HEK293 (cell line): ENCODE measurements around the gene ARSH.

Source experiments
- CTCF ChIA-PET: fragments of 350-600 bp; formaldehyde crosslinking; extraction: SDS; loops from one replicate; lab custom pipeline; 2021; ENCODE audit warnings: antibody characterized with exemption; lab: Yijun Ruan, JAX
- POLR2A ChIA-PET: fragments of 300-600 bp; formaldehyde crosslinking; extraction: SDS; loops from one replicate; lab custom pipeline; 2020; ENCODE audit warnings: antibody characterized with exemption, inconsistent platforms; lab: Yijun Ruan, JAX
- H3K27ac ChIP-seq: fragments of 200-500 bp; sonication (Bioruptor generic); 2 replicates; pipeline ENCODE4 v1.5.1; 2014; ENCODE audit warnings: low read depth, low read length, control low read depth, inconsistent platforms; ENCODE audit errors: extremely low read depth
- H3K36me3 ChIP-seq, 2 experiments: fragments of 200-500 bp in 1 of 2; sonication (Bioruptor generic) in 1 of 2; 1 replicate in 1 of 2; 2 replicates in 1 of 2; pipeline ENCODE4 v1.5.1; 2014 to 2017; ENCODE audit warnings: inconsistent platforms in 2 of 2, low read length in 2 of 2; ENCODE audit not compliant: control insufficient read depth in 2 of 2, insufficient read depth in 1 of 2
- H3K4me1 ChIP-seq: fragments of 200-500 bp; sonication (Bioruptor generic); 2 replicates; pipeline ENCODE4 v1.5.1; 2014; ENCODE audit warnings: mild to moderate bottlenecking, low read length, inconsistent platforms; ENCODE audit not compliant: control insufficient read depth, insufficient read depth
- H3K4me3 ChIP-seq: 2 replicates; pipeline ENCODE4 v1.5.1; 2011; ENCODE audit warnings: low read depth, mild to moderate bottlenecking, control low read depth, low read length, moderate library complexity
- H3K9me3 ChIP-seq: fragments of 200-500 bp; sonication (Bioruptor generic); 2 replicates; pipeline ENCODE4 v1.5.1; 2014; ENCODE audit warnings: low read depth, low read length, inconsistent platforms; ENCODE audit not compliant: control insufficient read depth, insufficient read depth
- EGR2 ChIP-seq: fragments of 450-650 bp; formaldehyde crosslinking; IDR thresholded peaks from 2 replicates; pipeline ENCODE4 v1.5.1; 2016; ENCODE audit warnings: low read depth, missing biosample characterization, missing genetic modification characterization
- GLIS2 ChIP-seq: fragments of 450-650 bp; formaldehyde crosslinking; IDR thresholded peaks from 2 replicates; pipeline ENCODE4 v1.5.1; 2016; ENCODE audit warnings: missing biosample characterization, missing genetic modification characterization
- IKZF3 ChIP-seq: fragments of 450-650 bp; IDR thresholded peaks from 2 replicates; pipeline ENCODE4 v1.5.0; 2018; ENCODE audit warnings: missing biosample characterization, mild to moderate bottlenecking, missing genetic modification characterization, moderate library complexity
- SP3 ChIP-seq: fragments of 450-650 bp; formaldehyde crosslinking; IDR thresholded peaks from 2 replicates; pipeline ENCODE4 v1.5.1; 2016; ENCODE audit warnings: missing biosample characterization, missing genetic modification characterization
- TCF7L2 ChIP-seq: IDR thresholded peaks from 2 replicates; pipeline ENCODE4 v1.6.1; 2011; ENCODE audit warnings: low read depth, mild to moderate bottlenecking, inconsistent platforms, low read length, moderate library complexity, borderline replicate concordance
- ZBTB11 ChIP-seq: fragments of 450-650 bp; formaldehyde crosslinking; conservative IDR thresholded peaks from 2 replicates; pipeline ENCODE4 v1.5.1; 2016; ENCODE audit warnings: low read depth, missing biosample characterization, missing genetic modification characterization
- ZBTB44 ChIP-seq: fragments of 450-650 bp; IDR thresholded peaks from 2 replicates; pipeline ENCODE4 v1.5.1; 2018; ENCODE audit warnings: missing biosample characterization, mild to moderate bottlenecking, missing genetic modification characterization
- ZEB2 ChIP-seq: fragments of 450-650 bp; formaldehyde crosslinking; IDR thresholded peaks from 2 replicates; pipeline ENCODE4 v1.5.1; 2016; ENCODE audit warnings: missing biosample characterization, missing genetic modification characterization
- ZNF10 ChIP-seq: fragments of 450-650 bp; formaldehyde crosslinking; IDR thresholded peaks from 2 replicates; pipeline ENCODE4 v1.5.1; 2017; ENCODE audit warnings: missing biosample characterization, missing genetic modification characterization
- ZNF146 ChIP-seq: fragments of 450-650 bp; formaldehyde crosslinking; IDR thresholded peaks from 2 replicates; pipeline ENCODE4 v1.5.1; 2016; ENCODE audit warnings: missing biosample characterization, missing genetic modification characterization
- ZNF19 ChIP-seq: fragments of 450-650 bp; formaldehyde crosslinking; IDR thresholded peaks from 2 replicates; pipeline ENCODE4; 2016; ENCODE audit warnings: missing biosample characterization, missing genetic modification characterization, low read depth
- ZNF24 ChIP-seq: fragments of 450-650 bp; formaldehyde crosslinking; IDR thresholded peaks from 2 replicates; pipeline ENCODE4 v1.5.1; 2016; ENCODE audit warnings: missing biosample characterization, missing genetic modification characterization
- ZNF311 ChIP-seq: fragments of 450-650 bp; formaldehyde crosslinking; IDR thresholded peaks from 2 replicates; pipeline ENCODE4 v1.5.1; 2017; ENCODE audit warnings: missing biosample characterization, missing genetic modification characterization, borderline replicate concordance
- ZNF610 ChIP-seq: fragments of 450-650 bp; formaldehyde crosslinking; IDR thresholded peaks from 2 replicates; pipeline ENCODE4 v1.5.1; 2016; ENCODE audit warnings: missing biosample characterization, missing genetic modification characterization, borderline replicate concordance
- ZNF623 ChIP-seq: fragments of 450-650 bp; formaldehyde crosslinking; IDR thresholded peaks from 2 replicates; pipeline ENCODE4 v1.5.1; 2016; ENCODE audit warnings: missing biosample characterization, missing genetic modification characterization
- ZNF639 ChIP-seq: fragments of 450-650 bp; formaldehyde crosslinking; IDR thresholded peaks from 2 replicates; pipeline ENCODE4 v1.5.1; 2016; ENCODE audit warnings: missing biosample characterization, missing genetic modification characterization
- ZNF670 ChIP-seq: fragments of 450-650 bp; formaldehyde crosslinking; IDR thresholded peaks from 2 replicates; pipeline ENCODE4 v1.5.1; 2016; ENCODE audit warnings: missing biosample characterization, missing genetic modification characterization, low read depth
- ZNF843 ChIP-seq: fragments of 450-650 bp; formaldehyde crosslinking; IDR thresholded peaks from 2 replicates; pipeline ENCODE4 v1.5.1; 2016; ENCODE audit warnings: missing biosample characterization, missing genetic modification characterization
- TF ChIP-seq, protein P1 (sequence below): fragments of 450-650 bp; formaldehyde crosslinking; IDR thresholded peaks from 2 replicates; pipeline ENCODE4 v1.5.1; 2016; ENCODE audit warnings: missing biosample characterization, missing genetic modification characterization, borderline replicate concordance

ARSH gene

GRCh38 chrX:3037218-3037617 lies 30.9 kb downstream of the ARSH start (continued):
- TF ChIP-seq ZBTB11 (tag by site-specific recombination): no peak
- TF ChIP-seq IKZF3 (tag by site-specific recombination): no peak
- TF ChIP-seq ZNF19: no peak
- TF ChIP-seq TCF7L2: no peak
- no peak for TF ChIP-seq SP3

DNA sequence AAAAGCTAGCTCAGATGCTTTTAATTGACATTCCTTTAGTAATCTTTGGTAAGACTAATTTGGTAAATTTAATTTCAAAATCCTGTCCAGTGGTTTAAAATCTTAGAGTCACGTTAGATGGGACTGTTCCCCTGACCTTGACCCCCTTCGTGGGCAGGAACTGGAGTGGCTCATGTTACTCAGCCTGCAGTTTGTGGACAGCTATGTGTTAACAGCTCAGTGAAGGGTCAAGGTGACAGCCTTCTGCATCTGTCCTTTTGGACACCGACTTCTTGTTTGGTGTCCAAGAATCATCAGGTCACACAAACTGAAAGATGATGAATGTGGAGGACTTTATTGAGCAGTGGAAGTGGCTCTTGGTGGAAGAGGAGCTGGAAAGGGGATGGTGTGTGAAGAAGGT lies 37.9 kb downstream of the ARSH start:
- TF ChIP-seq EGR2 (no peak), GLIS2 (tag by site-specific recombination) (no peak)
- POLR2A ChIA-PET: interaction anchor here (0.6 kb wide), 1 partner anchor 195 kb away, joined by 3 read pairs; no protein-coding TSS in a partner anchor
- Histone ChIP-seq H3K27ac (no peak overlapping the region), H3K4me3 (no peak overlapping the region), H3K9me3 (no peaks in the 10 kb centered on the region), H3K36me3 (no peaks in the 10 kb centered on the region), H3K4me1 (no peaks in the 10 kb centered on the region)
- CTCF ChIA-PET: no interaction called here

- Histone ChIP-seq H3K9me3 (no peaks in the 10 kb centered on the region), H3K4me1 (no peaks in the 10 kb centered on the region), H3K4me3 (no peak overlapping the region)
- POLR2A ChIA-PET: interaction anchor here (0.6 kb wide), 1 partner anchor 195 kb away, joined by 3 read pairs; no protein-coding TSS in a partner anchor
- TF ChIP-seq ZNF670 (tag by site-specific recombination): no peak
- TF ChIP-seq ZNF19: no peak
- TF ChIP-seq ZNF146 (tag by site-specific recombination): no peak
- no peak for TF ChIP-seq ZNF24 (tag by site-specific recombination)
- no peak for TF ChIP-seq ZEB2 (tag by site-specific recombination)
- TF ChIP-seq ZNF610 (tag by site-specific recombination): no peak
- TF ChIP-seq ZNF623 (tag by site-specific recombination): no peak
- TF ChIP-seq ZBTB44 (tag by site-specific recombination): no peak
- TF ChIP-seq, protein P1, sequence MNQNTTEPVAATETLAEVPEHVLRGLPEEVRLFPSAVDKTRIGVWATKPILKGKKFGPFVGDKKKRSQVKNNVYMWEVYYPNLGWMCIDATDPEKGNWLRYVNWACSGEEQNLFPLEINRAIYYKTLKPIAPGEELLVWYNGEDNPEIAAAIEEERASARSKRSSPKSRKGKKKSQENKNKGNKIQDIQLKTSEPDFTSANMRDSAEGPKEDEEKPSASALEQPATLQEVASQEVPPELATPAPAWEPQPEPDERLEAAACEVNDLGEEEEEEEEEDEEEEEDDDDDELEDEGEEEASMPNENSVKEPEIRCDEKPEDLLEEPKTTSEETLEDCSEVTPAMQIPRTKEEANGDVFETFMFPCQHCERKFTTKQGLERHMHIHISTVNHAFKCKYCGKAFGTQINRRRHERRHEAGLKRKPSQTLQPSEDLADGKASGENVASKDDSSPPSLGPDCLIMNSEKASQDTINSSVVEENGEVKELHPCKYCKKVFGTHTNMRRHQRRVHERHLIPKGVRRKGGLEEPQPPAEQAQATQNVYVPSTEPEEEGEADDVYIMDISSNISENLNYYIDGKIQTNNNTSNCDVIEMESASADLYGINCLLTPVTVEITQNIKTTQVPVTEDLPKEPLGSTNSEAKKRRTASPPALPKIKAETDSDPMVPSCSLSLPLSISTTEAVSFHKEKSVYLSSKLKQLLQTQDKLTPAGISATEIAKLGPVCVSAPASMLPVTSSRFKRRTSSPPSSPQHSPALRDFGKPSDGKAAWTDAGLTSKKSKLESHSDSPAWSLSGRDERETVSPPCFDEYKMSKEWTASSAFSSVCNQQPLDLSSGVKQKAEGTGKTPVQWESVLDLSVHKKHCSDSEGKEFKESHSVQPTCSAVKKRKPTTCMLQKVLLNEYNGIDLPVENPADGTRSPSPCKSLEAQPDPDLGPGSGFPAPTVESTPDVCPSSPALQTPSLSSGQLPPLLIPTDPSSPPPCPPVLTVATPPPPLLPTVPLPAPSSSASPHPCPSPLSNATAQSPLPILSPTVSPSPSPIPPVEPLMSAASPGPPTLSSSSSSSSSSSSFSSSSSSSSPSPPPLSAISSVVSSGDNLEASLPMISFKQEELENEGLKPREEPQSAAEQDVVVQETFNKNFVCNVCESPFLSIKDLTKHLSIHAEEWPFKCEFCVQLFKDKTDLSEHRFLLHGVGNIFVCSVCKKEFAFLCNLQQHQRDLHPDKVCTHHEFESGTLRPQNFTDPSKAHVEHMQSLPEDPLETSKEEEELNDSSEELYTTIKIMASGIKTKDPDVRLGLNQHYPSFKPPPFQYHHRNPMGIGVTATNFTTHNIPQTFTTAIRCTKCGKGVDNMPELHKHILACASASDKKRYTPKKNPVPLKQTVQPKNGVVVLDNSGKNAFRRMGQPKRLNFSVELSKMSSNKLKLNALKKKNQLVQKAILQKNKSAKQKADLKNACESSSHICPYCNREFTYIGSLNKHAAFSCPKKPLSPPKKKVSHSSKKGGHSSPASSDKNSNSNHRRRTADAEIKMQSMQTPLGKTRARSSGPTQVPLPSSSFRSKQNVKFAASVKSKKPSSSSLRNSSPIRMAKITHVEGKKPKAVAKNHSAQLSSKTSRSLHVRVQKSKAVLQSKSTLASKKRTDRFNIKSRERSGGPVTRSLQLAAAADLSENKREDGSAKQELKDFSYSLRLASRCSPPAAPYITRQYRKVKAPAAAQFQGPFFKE (tag by site-specific recombination): no peak
- TF ChIP-seq ZNF311 (tag by site-specific recombination): no peak
- TF ChIP-seq ZNF639: no peak
- TF ChIP-seq ZNF843: no peak
- TF ChIP-seq ZNF10 (tag by site-specific recombination): no peak
- TF ChIP-seq, all 188 proteins: peak for 0
- no peak overlapping the region for H3K27ac ChIP-seq
- CTCF ChIA-PET: no interaction called here
- H3K36me3 ChIP-seq: no peaks in the 10 kb centered on the region
These were observed 38.3 kb downstream of the ARSH start for GRCh38 chrX:3044671-3045070.
